ENCODE data around the gene DNAJC2.

The DNAJC2 gene

DNA sequence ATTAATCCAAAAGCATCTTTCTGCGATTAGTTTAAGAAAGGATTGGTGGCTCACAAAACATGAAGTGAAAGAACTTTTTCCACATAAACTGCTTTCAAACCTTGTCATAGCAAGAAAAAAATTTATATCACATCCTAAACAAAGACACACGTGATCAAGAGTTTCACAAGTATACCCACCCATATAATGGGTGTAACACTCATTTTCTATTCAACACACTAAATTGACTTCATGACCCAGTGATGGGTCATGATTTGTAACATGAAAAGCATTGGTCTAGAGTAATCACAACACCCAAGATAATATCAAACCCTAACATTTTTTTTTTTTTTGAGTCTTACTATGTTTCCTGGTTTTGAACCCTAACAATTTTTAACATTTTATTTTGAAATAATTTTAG, 29.7 kb downstream of the DNAJC2 start:
- no peak overlapping the region for H3K4me3 ChIP-seq (replicated peaks; ENCODE audit: low read depth, low read length)
- DNase-seq (ENCODE audit: extremely low read depth, low read depth): no peak
- no peak for TF ChIP-seq CTCF (IDR thresholded peaks at IDR 0.05; ENCODE audit: low read depth, low read length, missing control alignments)

DNA sequence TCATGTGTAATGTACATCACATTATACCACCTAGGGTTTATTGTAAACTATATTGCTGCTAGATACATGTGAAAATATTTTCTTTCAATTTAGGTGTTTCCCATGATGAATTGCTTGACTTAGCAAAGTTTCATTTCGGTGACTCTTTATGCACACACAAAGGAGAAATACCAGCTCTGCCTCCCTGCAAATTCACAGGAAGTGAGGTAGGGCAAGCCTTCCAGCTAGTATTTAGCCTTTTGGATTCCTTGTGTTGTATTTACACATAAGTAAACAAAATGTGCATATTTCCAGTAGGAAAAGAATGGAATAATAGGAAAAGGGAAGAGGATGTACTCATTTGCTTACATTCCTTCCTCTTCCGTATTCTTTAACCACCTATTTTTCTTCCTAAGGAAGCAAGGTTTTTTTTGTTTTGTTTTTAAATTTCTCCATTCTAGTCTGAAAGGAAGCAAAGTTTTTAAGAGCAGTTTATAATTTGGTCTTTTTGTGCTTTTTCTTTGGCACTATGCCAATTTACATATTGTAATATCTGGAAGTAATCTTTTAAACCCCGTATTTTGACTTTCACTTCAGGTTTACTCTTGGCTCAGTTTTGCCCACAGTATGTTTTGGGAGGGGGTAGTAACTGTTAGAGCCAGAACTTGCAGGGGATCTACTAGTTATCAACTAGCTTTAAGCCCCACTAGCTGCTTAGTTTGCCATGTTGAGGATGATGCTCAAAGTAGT, 36.9 kb downstream of the DNAJC2 start:
- TF ChIP-seq CTCF (IDR thresholded peaks at IDR 0.05; ENCODE audit: low read depth, low read length, missing control alignments): no peak
- no peak for DNase-seq (ENCODE audit: extremely low read depth, low read depth)
- H3K4me3 ChIP-seq (replicated peaks; ENCODE audit: low read depth, low read length): no peak overlapping the region

- no peak for TF ChIP-seq CTCF (IDR thresholded peaks at IDR 0.05; ENCODE audit: low read depth, low read length, missing control alignments)
- DNase-seq (ENCODE audit: extremely low read depth, low read depth): no peak
- no peak overlapping the region for H3K4me3 ChIP-seq (replicated peaks; ENCODE audit: low read depth, low read length)
Measured at GRCh38 chr7:103301441-103301840, 43.1 kb downstream of the DNAJC2 start.

DNA sequence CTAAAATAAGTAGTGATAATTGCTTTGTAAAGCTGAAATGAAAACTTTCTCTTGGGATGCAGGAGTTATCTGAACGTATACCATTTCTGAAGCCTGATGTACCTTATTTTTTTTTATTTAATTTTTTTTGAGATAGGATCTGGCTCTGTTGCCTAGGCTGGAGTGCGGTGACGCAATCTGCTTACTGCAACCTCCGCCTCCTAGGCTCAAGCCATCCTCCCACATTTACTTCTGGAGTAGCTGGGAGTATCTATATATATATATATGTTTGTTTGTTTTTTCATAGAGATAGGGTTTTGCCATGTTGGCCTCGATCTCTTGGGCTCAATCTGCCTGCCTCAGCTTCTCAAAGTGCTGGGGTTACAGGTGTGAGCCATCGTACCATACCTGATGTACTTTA, 44.9 kb downstream of the DNAJC2 start:
- TF ChIP-seq CTCF (IDR thresholded peaks at IDR 0.05; ENCODE audit: low read depth, low read length, missing control alignments): no peak
- no peak for DNase-seq (ENCODE audit: extremely low read depth, low read depth)
- no peak overlapping the region for H3K4me3 ChIP-seq (replicated peaks; ENCODE audit: low read depth, low read length)

- TF ChIP-seq CTCF (IDR thresholded peaks at IDR 0.05; ENCODE audit: low read depth, low read length, missing control alignments): no peak
- H3K4me3 ChIP-seq (replicated peaks; ENCODE audit: low read depth, low read length): peak overlapping the region; percentile 82
- DNase-seq (ENCODE audit: extremely low read depth, low read depth): no peak
Measured at GRCh38 chr7:103297837-103298179, 46.8 kb downstream of the DNAJC2 start.

- peak; percentile 86 for DNase-seq (ENCODE audit: extremely low read depth, low read depth)
- peak within 1 kb of the TSS; percentile 82 for H3K4me3 ChIP-seq (replicated peaks; ENCODE audit: low read depth, low read length)
- peak; percentile 92 for TF ChIP-seq CTCF (IDR thresholded peaks at IDR 0.05; ENCODE audit: low read depth, low read length, missing control alignments)
Measured at GRCh38 chr7:103296901-103297836, 47.4 kb downstream of the DNAJC2 start, which contains the start of gene PMPCB. PMPCB (plus strand) TSS chr7:103297435; CDS start chr7:103297460, 25 bp downstream.

Measured in HFF-Myc (cell line).